Tibial artery (tissue), 4 donors: ENCODE data around the gene TXLNG.

Experiments used
- DNase-seq, 2 donors: peaks; one replicate each; pipeline ENCODE4 v3.0.0-alpha.2; 2019
- H3K27ac ChIP-seq, 2 donors: fragments of 200-600 bp; sonication (generic) in 1 of 2; 1 replicate in 1 of 2; 2 replicates in 1 of 2; pipeline ENCODE4 v1.5.1; 2018 to 2019; ENCODE audit warnings: mild to moderate bottlenecking in 1 of 2
- H3K27me3 ChIP-seq, 2 donors: fragments of 200-600 bp; sonication (generic) in 1 of 2; one replicate each; pipeline versions ENCODE4 v1.5.1 to v1.6.0; 2016 to 2019
- H3K36me3 ChIP-seq, 3 donors: fragments of 200-600 bp; sonication (generic) in 2 of 3; one replicate each; pipeline ENCODE4 v1.5.1; 2016 to 2019; ENCODE audit warnings: mild to moderate bottlenecking in 2 of 3
- H3K4me1 ChIP-seq, 4 donors: fragments of 200-600 bp; sonication (generic) in 2 of 4; 1 replicate in 3 of 4; 2 replicates in 1 of 4; pipeline ENCODE4 v1.5.1; 2016 to 2019
- H3K4me3 ChIP-seq, 2 donors: fragments of 200-600 bp; sonication (generic) in 1 of 2; 1 replicate in 1 of 2; 2 replicates in 1 of 2; pipeline ENCODE4 v1.5.1; 2018 to 2019; ENCODE audit warnings: mild to moderate bottlenecking in 2 of 2
- H3K9me3 ChIP-seq, 3 donors: fragments of 200-600 bp; sonication (generic) in 1 of 3; one replicate each; pipeline ENCODE4 v1.5.1; 2016 to 2019
- CTCF ChIP-seq, 2 experiments: fragments of 200-600 bp in 1 of 2; fragments of 450-650 bp in 1 of 2; IDR thresholded peaks; one replicate each; pipeline ENCODE4 v1.5.1; 2017 to 2019; ENCODE audit warnings: antibody characterized with exemption in 2 of 2, mild to moderate bottlenecking in 1 of 2, moderate library complexity in 1 of 2
- intact Hi-C: fragments of 100-400 bp; cut with DNase I; formaldehyde crosslinking; loops from one replicate; pipeline ENCODE4 v1.15.0; 2023; ENCODE audit warnings: low total_unique reads

The TXLNG gene

GRCh38 chrX:16869393-16870094 is 83.3 kb downstream of the TXLNG start:
- no peak for TF ChIP-seq CTCF (IDR thresholded peaks at IDR 0.05)
- Histone ChIP-seq H3K4me3 (peak overlapping the region; percentile 75 to 80), H3K9me3 (no peaks in the 10 kb centered on the region), H3K27ac (peak overlapping the region; percentile 86 to 88), H3K27me3 (no peaks in the 10 kb centered on the region), H3K36me3 (no peaks in the 10 kb centered on the region), H3K4me1 (peaks cover 0 to 54% (median 15%) of the 10 kb centered on the region in 4 donors)
- peak; percentile 20 to 61 for DNase-seq
- intact Hi-C loops: loop anchor here (10.0 kb wide), 2 partner anchors 45 to 155 kb away; partner anchors contain the start of genes CTPS2 and SYAP1

- H3K4me3 ChIP-seq: peak within 1 kb of the TSS; percentile 75 to 80
- DNase-seq: peak; percentile 88 to 95
- peak within 1 kb of the TSS; percentile 86 to 90 for H3K27ac ChIP-seq
- intact Hi-C loops: loop anchor here (10.0 kb wide), 2 partner anchors 45 to 155 kb away; partner anchors contain the start of genes CTPS2 and SYAP1
- no peaks in the 10 kb centered on the region for H3K9me3 ChIP-seq
- TF ChIP-seq CTCF (IDR thresholded peaks at IDR 0.05): no peak
- H3K4me1 ChIP-seq: peaks cover 0 to 47% (median 15%) of the 10 kb centered on the region in 4 donors
- H3K36me3 ChIP-seq: no peaks in the 10 kb centered on the region
- H3K27me3 ChIP-seq: no peaks in the 10 kb centered on the region
These were observed 84.0 kb downstream of the TXLNG start, which contains the start of gene RBBP7 for GRCh38 chrX:16870095-16870861. TSS of gene RBBP7 (minus strand) at chrX:16870362. CDS start at chrX:16870053, 309 bp downstream.

GRCh38 chrX:16870862-16871815 is 84.9 kb downstream of the TXLNG start:
- TF ChIP-seq CTCF (IDR thresholded peaks at IDR 0.05): no peak
- no peaks in the 10 kb centered on the region for H3K36me3 ChIP-seq
- H3K27me3 ChIP-seq: no peaks in the 10 kb centered on the region
- peak overlapping the region; percentile 86 to 90 for H3K27ac ChIP-seq
- intact Hi-C loops: loop anchor here (10.0 kb wide), 2 partner anchors 46 to 156 kb away; partner anchors contain the start of genes CTPS2 and SYAP1
- peak; percentile 23 to 64 for DNase-seq
- peaks cover 0 to 38% (median 15%) of the 10 kb centered on the region in 4 donors for H3K4me1 ChIP-seq
- peak overlapping the region; percentile 60 to 80 for H3K4me3 ChIP-seq
- H3K9me3 ChIP-seq: no peaks in the 10 kb centered on the region

GRCh38 chrX:16873106-16873505 is 86.8 kb downstream of the TXLNG start:
- intact Hi-C loops: loop anchor here (10.0 kb wide), 2 partner anchors 48 to 158 kb away; partner anchors contain the start of genes CTPS2 and SYAP1

More at GRCh38 chrX:16873106-16873505, 86.8 kb downstream of the TXLNG start:
- no peak overlapping the region for H3K27ac ChIP-seq
- no peak for DNase-seq
- peaks cover 0 to 26% (median 12%) of the 10 kb centered on the region in 4 donors for H3K4me1 ChIP-seq
- no peaks in the 10 kb centered on the region for H3K9me3 ChIP-seq
- no peaks in the 10 kb centered on the region for H3K36me3 ChIP-seq
- TF ChIP-seq CTCF (IDR thresholded peaks at IDR 0.05): no peak
- no peaks in the 10 kb centered on the region for H3K27me3 ChIP-seq
- H3K4me3 ChIP-seq: no peak overlapping the region
